ENCODE data around the gene BSN. TPM values are rescaled to one million over a fixed set of nuclear protein-coding genes. Genes with fewer than 3 reads are reported as not detected.
"Not testable (repeated sequence)": the region's sequence is repeated elsewhere in the genome, so short reads cannot be mapped to it uniquely, and the experiment has no call there.

BSN gene
- polyA plus RNA-seq, 3 donors, result 1.2 to 1.5 (median 1.4) TPM

DNA sequence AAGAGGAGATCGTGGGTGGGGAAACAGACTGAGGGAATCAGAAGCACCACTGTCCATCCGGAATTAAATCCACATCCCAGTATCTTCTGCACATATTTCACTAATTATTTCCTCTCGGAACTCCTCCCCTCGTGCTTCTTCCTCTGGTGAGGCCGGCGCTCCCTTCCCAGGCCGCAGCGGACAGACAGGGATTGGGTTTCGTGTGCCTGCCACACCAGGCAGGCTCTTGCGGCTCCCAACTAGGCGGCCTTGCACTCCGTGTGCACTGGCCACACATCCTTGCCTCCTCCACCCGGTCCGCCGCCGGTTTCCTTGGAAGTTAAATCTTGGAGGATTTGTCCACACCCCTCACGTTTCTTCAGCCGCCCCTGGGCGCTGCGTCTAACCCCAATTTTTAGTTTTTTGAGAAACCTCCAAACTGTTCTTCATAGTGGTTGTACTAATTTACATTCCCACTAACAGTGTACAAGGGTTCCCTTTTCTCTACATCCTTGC lies 31.0 kb downstream of the BSN start:
- not testable (repeated sequence) for DNase-seq (ENCODE audit: extremely low read depth in 1 of 11, low read depth in 9 of 11, low spot score in 4 of 11)

DNA sequence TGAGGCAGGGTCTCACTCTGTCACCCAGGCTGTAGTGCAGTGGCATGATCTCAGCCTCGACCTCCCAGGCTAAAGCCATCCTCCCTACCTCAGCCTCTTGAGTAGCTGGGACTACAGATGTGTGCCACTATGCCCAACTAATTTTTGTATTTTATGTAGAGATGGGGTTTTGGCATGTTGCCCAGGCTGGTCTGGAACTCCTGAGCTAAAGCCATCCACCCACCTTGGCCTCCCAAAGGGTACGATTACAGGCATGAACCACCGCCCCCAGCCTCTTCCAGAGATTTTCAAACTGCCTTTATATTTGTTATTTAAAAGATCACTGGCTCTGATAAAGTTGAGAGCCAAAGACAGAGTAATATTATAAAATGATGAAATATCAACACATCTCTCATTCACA lies 37.3 kb downstream of the BSN start:
- DNase-seq (ENCODE audit: extremely low read depth in 1 of 11, low read depth in 9 of 11, low spot score in 4 of 11), result no peak

DNA sequence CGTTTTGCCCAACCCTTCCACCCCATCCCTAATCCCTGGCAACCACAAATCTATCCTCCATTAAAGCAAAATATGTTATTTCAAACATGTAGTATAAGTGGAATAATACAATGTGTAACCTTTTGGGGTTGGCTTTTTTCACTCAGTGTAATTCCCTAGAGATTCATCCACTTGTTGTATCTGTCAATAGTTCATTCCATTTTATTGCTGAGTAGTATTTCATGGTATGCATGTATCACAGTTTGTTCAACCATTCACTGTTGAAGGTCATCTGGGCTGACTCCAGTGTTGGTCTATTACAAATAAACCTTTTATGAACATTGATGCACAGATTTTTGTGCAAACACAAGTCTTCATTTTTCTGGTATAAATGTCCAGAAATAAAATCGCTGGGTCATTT lies 38.8 kb downstream of the BSN start:
- DNase-seq (ENCODE audit: extremely low read depth in 1 of 11, low read depth in 9 of 11, low spot score in 4 of 11), result no peak

DNA sequence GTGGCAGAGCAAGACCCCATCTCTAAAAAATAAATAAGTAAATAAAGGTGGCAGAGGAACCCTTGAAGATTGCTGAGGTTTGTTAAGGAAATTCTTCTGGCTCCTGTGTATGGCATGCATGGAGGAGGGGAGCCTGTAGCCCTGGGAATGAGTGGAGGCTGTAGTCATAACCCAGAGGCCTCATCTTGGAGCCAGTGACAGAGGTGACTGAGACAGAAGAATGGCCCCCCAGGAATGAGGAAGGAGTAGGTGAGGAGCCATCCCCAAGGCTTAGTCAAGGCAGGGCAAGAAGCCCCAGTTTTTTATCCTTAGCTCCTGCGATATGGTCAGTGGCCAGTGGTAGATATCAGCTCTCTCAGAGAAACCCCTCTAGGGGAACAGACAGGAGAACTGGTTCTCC lies 46.5 kb downstream of the BSN start:
- DNase-seq (ENCODE audit: extremely low read depth in 1 of 11, low read depth in 9 of 11, low spot score in 4 of 11), result no peak

DNA sequence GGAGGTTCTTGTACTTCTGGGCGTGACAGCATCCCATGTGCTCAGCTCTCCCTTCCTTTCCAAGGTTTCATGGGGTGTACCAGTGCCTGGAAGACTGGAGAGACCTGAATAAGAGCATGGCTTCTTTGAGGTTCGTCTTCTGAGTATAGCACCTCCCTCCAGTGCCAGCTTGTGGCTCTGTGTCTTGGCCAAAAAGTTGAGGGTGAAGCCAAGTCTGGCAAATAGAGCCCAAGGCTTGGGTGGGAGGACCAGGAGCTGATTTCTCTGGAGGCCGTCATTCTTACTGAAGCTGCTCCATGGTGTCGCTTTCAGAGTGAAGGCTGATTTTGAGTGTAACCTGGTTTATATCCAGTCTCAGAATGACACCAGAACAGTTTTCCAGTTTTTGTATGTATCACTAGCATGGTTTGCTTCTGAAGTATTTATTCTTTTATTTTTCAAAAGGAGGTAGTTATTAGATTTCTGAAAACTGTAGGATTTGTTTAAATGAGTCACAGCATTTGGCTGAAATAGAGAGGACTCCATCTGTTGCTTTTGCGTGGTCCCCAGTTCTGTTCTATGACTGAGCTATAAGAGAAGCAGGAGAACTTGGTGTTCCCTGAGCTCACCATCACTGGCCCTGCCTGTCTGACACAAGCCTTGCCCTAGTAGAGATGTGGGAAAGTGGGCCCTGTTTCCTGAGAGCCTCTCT lies 47.2 kb downstream of the BSN start:
- DNase-seq (ENCODE audit: extremely low read depth in 1 of 11, low read depth in 9 of 11, low spot score in 4 of 11), result no peak

DNA sequence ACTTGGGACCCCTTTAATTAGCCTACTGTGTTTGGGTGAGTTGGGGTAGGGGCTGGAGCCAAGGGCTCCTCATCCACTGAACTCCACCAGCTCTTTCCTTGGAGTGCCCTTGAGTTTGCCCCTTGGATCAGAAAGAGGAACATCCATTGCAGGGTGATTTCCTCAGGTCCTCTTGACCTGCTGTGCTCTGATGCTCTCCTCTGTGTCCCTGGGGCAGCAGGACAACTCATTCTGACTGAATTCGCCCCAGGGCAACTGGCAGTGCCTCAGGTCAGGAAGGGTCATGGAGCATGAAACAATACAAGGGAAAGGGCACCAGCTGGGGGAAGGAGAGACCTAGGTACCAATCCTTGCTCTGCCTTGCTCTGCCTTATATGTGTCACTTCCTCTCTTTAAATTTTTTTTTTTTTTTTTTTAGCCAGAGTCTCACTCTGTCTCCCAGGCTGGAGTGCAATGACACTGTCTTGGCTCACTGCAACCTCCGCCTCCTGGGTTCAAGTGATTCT lies 47.8 kb downstream of the BSN start:
- DNase-seq (ENCODE audit: extremely low read depth in 1 of 11, low read depth in 9 of 11, low spot score in 4 of 11), result no peak

DNA sequence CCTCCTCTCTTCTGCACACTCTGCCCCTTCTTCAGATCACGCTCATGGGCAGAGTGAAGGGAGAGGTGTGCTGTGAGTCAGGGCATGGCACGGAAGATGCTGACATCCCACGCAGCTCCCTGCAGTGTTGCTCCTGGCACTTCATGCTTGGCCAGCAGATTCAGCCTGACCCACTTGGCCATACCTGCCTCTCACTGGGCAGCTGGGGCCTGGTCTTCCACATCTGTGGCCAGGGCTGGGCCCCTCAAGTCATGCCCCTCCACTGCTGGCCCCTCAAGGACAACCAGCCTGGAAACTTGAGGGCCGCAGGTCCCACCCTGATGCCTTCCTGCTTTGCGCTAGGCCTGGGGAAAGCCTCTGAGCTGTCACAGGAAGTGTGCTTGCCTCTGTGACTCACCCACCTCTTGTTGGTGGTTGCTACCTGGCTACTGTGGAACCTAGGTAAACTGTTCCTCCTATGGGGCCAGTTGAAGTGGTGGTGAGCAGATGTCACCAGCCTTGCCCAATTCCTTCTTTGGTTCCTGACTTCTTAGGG lies 48.7 kb downstream of the BSN start:
- DNase-seq (ENCODE audit: extremely low read depth in 1 of 11, low read depth in 9 of 11, low spot score in 4 of 11), result no peak

DNA sequence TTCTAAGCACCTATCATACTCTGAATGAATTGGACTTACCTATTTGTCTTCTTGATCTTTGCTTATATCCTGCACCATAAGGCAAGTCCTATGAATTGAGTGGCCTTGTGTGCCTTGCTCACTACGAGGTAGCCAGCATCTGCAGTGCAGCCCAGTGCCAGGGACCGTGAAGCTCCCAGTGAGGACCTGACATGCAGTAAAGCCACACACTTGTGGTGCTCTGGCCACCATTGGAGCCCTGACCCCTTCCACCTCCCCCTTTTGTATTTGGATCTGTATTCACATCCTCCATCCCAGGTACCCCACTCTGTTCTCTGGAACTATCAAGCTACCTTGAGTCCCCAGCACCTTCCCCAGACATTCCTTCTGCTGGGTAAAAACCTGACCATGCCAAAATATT lies 52.1 kb downstream of the BSN start:
- no peak for DNase-seq (ENCODE audit: extremely low read depth in 1 of 11, low read depth in 9 of 11, low spot score in 4 of 11)

DNA sequence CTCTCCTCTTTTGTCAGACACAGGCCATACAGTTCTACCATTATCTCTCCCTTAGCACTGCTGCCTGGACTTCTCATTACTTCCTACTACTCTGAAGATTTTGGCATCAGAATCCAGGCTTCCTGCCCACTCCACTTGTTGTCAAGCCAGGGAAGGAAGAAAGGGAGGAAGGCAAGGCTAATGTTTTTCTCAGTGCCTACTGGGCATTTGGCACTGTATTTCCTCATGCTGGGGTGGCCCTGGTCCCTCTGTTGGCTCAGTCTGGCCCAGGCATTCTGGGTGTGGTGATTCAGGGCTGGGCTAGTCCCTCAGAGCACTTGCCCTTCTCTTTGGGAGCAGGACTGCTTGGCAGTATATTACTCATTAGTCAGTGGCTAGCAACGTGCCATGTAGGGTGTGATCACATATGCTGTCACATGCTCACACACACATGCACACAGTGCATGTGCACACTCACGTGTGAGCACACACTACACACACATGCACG lies 52.9 kb downstream of the BSN start:
- DNase-seq (ENCODE audit: extremely low read depth in 1 of 11, low read depth in 9 of 11, low spot score in 4 of 11), result no peak

DNA sequence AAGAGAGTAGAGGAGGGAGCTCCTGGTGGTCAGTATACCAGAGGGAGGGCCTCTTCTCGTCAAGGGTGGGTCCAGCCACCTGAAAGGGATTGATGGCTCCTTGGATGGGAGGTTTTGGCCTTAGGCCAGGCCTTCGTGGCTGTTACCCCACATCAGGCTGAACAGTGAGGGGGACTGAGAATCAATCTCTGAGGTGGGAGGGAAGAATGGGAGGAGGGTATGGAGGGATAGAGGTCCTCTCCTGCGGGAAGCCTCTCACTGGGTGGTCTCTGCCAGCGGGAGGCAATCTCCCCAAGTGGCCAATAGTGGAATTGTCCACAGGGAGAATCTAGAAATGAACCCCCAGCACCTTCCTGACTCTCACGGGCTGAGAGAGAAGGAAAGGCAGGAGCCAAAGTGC lies 53.5 kb downstream of the BSN start:
- DNase-seq (ENCODE audit: extremely low read depth in 1 of 11, low read depth in 9 of 11, low spot score in 4 of 11), result no peak

DNA sequence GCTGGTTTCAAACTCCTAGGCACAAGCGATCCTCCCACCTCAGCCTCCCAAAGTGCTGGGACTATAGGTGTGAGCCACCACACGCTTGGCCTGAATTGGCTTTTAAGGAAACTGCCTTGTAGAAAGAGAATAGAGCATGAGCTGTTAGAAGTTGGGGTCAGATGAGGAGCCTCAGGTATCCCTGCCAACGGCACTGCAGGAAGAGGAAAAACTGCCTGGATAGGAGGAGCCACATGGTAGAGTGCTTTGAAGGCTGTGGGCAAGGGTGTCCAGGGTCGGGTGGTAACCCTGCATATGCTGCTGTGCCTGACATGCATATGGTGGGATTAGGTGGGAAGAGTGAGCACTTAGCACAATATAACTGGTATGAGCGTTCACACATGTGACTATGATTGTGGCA lies 55.0 kb downstream of the BSN start:
- no peak for DNase-seq (ENCODE audit: extremely low read depth in 1 of 11, low read depth in 9 of 11, low spot score in 4 of 11)

DNA sequence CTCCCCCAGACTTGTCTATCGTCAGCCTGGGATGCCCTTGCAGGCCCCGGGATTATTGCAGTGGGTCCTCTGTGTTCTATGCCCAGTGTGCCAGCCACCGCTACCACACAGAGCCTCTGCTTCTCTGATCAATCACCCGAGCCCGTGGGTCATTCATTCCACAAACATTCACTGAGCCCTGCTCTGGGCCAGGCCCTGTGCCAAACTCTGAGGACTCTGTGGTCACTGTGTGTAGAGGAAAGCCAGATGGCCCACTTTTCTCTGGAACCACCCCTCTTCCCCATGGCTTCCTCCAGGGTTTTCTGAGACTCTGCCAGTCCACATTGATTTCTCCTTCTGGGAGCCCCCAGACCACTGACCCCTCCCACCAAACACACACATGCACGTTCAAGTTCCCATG lies 55.5 kb downstream of the BSN start:
- no peak for DNase-seq (ENCODE audit: extremely low read depth in 1 of 11, low read depth in 9 of 11, low spot score in 4 of 11)

DNA sequence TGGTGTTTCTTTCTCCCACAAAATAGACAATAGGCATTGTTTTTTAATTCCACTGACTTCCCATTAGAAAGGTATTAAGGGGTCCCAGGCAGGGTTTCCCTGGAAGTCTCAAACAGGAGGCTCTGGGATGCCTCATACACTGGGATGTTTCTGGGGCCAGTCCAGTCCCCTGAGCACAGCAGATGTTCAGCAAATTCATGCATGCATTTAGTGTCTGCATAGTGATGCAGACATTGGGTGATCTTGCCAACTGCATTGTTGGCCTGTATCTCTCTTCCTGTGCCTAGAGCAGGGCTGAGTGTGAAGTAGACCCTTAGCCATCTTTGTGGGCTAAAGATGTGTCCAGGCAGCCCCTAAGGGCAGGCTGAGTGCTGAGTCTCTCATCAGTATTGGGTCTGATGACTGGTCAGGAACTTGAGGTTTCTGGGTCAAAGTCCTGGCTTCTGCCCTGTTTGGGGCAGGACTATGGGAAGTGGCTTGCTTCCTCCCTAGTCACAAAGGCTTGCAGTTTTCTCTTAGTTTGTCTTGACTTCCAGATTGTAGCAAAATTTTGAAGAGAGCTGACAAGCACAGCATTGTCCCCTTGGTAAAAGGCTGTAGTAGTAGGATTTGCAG lies 56.5 kb downstream of the BSN start:
- DNase-seq (ENCODE audit: extremely low read depth in 1 of 11, low read depth in 9 of 11, low spot score in 4 of 11), result no peak

DNA sequence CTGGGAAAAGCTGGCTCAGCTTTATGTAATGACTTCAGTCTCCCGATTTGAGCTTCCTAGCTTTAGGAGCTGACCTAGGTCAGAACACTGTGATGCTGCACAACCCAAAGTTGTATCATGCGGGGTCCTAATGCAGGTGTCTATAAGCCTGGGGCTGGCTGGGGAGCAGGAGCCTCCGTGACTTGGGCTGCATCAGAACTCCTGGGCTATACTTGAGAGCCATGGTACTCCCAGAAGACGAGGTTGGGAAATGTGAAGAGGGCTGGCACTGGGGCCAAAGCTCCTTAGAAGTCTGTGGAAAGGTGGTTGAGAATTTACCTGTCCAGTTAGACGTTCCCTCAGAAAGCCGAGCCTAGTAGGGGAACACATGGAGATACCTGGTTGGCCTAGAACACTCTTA lies 57.0 kb downstream of the BSN start:
- DNase-seq (ENCODE audit: extremely low read depth in 1 of 11, low read depth in 9 of 11, low spot score in 4 of 11), result no peak

DNA sequence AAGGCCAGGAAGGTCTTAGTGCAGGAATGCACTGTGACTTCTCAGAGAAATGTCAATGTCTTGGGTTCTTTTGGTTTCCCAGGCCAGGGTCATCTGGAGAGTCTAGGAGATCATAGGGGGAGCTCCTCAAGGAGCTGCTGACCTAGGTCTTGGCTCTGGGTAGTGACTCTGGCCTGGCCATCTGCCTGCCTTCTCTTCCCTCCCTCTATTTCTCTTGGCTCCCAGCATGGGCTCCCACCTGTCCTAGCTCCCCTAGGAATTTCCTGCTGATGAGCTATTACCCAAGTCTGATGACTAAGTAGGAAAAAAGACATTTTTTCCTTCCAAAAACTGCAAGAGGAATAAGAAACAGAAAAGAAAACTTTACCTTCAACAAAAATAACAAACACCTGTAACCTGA lies 57.4 kb downstream of the BSN start:
- no peak for DNase-seq (ENCODE audit: extremely low read depth in 1 of 11, low read depth in 9 of 11, low spot score in 4 of 11)

DNA sequence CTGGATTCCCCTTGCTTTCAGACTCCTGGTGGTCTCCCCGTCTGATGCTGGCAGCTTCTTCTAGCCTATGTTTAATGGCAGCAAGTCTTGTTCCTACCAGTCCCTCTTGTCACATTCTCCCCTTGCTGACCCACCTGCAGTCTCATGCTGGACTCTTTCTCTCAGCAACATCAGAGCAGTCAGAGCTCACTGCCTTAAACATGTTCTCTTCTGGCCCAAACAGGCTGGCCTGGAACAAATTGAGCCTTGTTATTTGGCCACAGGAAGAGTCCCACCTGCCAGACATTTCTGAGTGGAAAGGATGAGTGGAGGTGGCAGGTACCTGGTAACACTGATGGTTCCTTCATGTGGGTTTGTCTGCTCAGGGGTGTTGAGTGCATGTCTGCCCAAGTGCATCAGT lies 60.7 kb downstream of the BSN start:
- no peak for DNase-seq (ENCODE audit: extremely low read depth in 1 of 11, low read depth in 9 of 11, low spot score in 4 of 11)

DNA sequence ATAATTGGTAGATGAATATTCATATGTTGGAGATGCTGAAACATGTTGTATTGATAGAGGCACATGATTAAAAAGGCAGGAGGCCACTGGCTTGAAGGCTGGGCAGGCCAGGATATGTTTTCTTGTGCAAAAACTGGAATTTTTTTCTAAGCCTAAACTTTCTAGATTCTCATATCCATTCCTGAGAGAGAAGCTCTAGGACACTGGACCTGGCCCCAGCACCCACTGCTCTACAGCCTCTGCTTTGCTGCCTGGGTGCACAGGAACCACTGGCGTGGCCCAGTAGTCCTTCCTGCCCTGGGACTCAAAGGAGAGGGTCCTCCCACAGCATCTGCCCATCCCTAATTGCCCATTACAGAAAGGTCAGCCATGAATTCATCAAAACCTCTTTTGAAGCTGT lies 61.8 kb downstream of the BSN start:
- no peak for DNase-seq (ENCODE audit: extremely low read depth in 1 of 11, low read depth in 9 of 11, low spot score in 4 of 11)

DNA sequence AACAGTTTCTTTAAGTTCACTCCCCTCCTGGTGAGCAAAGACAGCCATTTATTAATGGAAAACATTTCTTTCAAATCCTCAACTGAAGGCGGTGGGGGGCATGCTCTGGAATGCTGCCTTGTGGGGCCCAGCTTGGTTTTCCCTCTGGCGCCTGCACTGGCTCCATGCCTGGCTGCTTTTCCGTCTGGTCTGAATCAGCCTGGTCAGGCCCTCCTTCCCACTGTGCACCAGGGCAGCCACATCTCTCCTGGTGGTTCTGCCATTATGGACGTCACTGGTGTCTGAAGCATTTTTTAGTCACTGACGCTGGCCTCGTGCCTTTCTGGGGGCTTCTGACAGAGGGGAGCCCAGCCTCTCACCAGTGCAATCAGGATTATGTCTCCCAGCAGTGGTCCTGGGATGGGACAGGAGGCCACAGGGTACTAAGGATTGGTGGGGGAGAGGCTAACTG lies 62.2 kb downstream of the BSN start:
- peak; percentile 7 to 69 (median 47) for DNase-seq (ENCODE audit: extremely low read depth in 1 of 11, low read depth in 9 of 11, low spot score in 4 of 11)

DNA sequence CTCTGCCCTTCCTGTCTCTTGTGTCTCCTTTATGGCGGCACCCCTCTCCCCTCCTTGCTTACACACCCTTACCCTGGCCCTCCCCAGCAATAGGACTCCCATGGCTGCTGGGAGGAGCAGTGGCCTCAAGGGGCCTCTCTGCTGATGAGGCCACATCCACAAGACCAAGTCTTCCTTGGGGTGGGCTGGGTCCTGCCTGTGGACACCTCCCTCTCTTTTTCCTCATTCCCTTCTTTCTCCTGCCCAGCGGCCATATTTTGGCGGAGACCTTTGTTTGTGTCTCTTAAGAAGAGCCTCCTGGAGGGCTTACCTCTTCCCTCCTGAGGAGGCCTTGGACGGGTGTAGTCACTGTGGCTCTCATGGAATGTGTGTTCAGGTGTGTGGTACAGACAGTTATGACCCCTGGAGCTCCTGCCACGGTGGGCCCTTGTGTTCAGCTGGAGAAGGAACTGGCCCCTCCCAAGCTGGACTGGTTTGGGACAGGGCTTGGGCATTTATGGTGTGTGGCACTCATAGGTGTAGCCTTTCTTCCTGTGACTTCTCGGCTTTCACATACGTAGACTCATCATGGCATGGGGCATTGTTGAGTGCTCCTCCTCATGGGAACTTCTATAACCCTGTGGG lies 63.2 kb downstream of the BSN start:
- no peak for DNase-seq (ENCODE audit: extremely low read depth in 1 of 11, low read depth in 9 of 11, low spot score in 4 of 11)

DNA sequence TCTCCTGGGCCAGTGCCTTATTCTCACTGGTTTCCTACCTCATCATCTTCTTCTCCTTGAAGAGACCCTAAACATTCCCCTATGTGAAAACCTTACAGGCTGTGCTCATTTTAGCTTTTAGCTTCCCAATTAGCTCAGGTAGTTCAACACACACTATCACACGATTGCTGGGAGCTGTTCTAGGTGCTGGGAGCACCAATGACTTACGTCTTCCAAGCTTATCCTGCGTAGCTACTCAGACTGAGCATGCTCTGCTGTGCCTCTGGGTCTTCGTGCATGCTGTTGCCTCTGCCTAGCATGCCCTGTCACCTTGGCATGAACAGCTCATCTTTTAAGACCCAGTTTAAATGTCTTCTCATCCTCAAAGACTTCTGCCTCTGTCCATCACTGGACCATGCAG lies 64.1 kb downstream of the BSN start:
- no peak for DNase-seq (ENCODE audit: extremely low read depth in 1 of 11, low read depth in 9 of 11, low spot score in 4 of 11)
